Endothelial cell of umbilical vein (primary cell): ENCODE data around the gene BIN1.

Source experiments
- CTCF ChIP-seq, 2 donors: IDR thresholded peaks; 1 replicate in 1 of 2; 2 replicates in 1 of 2; pipeline ENCODE4 v1.5.1; 2011; ENCODE audit warnings: low read length in 2 of 2, mild to moderate bottlenecking in 2 of 2, moderate library complexity in 2 of 2, control low read depth in 1 of 2, inconsistent platforms in 1 of 2, low read depth in 1 of 2; ENCODE audit not compliant: insufficient read depth in 1 of 2; ENCODE audit errors: extremely low read depth in 1 of 2
- EZH2 ChIP-seq: IDR thresholded peaks from 2 replicates; pipeline ENCODE4 v1.6.1; 2012; ENCODE audit warnings: borderline replicate concordance, low read depth, mild to moderate bottlenecking, moderate library complexity, low read length, inconsistent platforms; ENCODE audit not compliant: severe bottlenecking
- FOS ChIP-seq: IDR thresholded peaks from 2 replicates; pipeline ENCODE4 v1.6.1; 2011; ENCODE audit warnings: mild to moderate bottlenecking, low read length, moderate library complexity, borderline replicate concordance; ENCODE audit not compliant: insufficient read depth
- JUN ChIP-seq: IDR thresholded peaks from 2 replicates; pipeline ENCODE4 v1.6.1; 2011; ENCODE audit warnings: borderline replicate concordance, low read depth; ENCODE audit not compliant: insufficient read length, insufficient read depth
- MAX ChIP-seq: IDR thresholded peaks from 2 replicates; pipeline ENCODE4 v1.6.1; 2011; ENCODE audit not compliant: insufficient read depth, insufficient read length
- POLR2A ChIP-seq: IDR thresholded peaks from 2 replicates; pipeline ENCODE4 v1.6.1; 2012; ENCODE audit warnings: low read depth, mild to moderate bottlenecking, control low read depth, low read length
- POLR2AphosphoS5 ChIP-seq: IDR thresholded peaks from 2 replicates; pipeline ENCODE4 v1.6.1; 2012; ENCODE audit warnings: low read depth, mild to moderate bottlenecking, control low read depth, low read length, moderate library complexity; ENCODE audit not compliant: insufficient read depth

GRCh38 chr2:127076924-127077323 is 30.0 kb downstream of the BIN1 start:
- TF ChIP-seq POLR2AphosphoS5 (no peak), FOS (no peak), CTCF (IDR thresholded peaks at IDR 0.05; ENCODE audit: extremely low read depth in 1 of 2, insufficient read depth in 1 of 2, low read depth in 1 of 2, low read length in 2 of 2) (no peak), POLR2A (no peak), MAX (no peak), JUN (no peak), EZH2 (no peak)
